SK-N-SH treated with all-trans-retinoic acid at 6 μM for 48 hours (cell line): ENCODE results near the gene AGAP3.

Experiments
- ARNTL ChIP-seq: fragments of 450-650 bp; formaldehyde crosslinking; IDR thresholded peaks from 2 replicates; pipeline ENCODE4 v1.5.0; 2020; ENCODE audit warnings: low read depth, mild to moderate bottlenecking, moderate library complexity, borderline replicate concordance
- RARB ChIP-seq: fragments of 250-450 bp; sonication (Bioruptor Pico); IDR thresholded peaks from 2 replicates; pipeline ENCODE4 v1.8.0; 2021; ENCODE audit warnings: mild to moderate bottlenecking, moderate library complexity
- TOX ChIP-seq: fragments of 250-450 bp; sonication (Bioruptor Pico); IDR thresholded peaks from 2 replicates; pipeline ENCODE4 v1.8.0; 2021; ENCODE audit warnings: mild to moderate bottlenecking, moderate library complexity, borderline replicate concordance
- ZFP30 ChIP-seq: fragments of 450-650 bp; formaldehyde crosslinking; IDR thresholded peaks from 2 replicates; pipeline ENCODE4 v1.5.0; 2022; ENCODE audit warnings: mild to moderate bottlenecking, moderate library complexity
- ZNF565 ChIP-seq: fragments of 450-650 bp; formaldehyde crosslinking; conservative IDR thresholded peaks from 2 replicates; pipeline ENCODE4 v1.5.0; 2020; ENCODE audit warnings: low read depth, mild to moderate bottlenecking, moderate library complexity
- ZNF8 ChIP-seq: fragments of 450-650 bp; formaldehyde crosslinking; IDR thresholded peaks from 2 replicates; pipeline ENCODE4 v1.5.0; 2020; ENCODE audit warnings: mild to moderate bottlenecking, moderate library complexity
- TF ChIP-seq, protein P1 (sequence below): fragments of 250-450 bp; sonication (Bioruptor Pico); IDR thresholded peaks from 2 replicates; pipeline ENCODE4 v1.8.0; 2020; ENCODE audit warnings: mild to moderate bottlenecking, moderate library complexity, borderline replicate concordance
- TF ChIP-seq, protein P2 (sequence below): fragments of 250-450 bp; sonication (Bioruptor Pico); IDR thresholded peaks from 2 replicates; pipeline ENCODE4 v1.5.1; 2020; ENCODE audit warnings: low read depth, mild to moderate bottlenecking, moderate library complexity

GRCh38 chr7:151073990-151074389 is 12.3 kb upstream of the AGAP3 start:
- TF ChIP-seq ARNTL (no peak), RARB (no peak), ZFP30 (CRISPR knock-in tag) (no peak), ZNF565 (CRISPR knock-in tag) (no peak), TOX (CRISPR knock-in tag) (no peak), ZNF8 (CRISPR knock-in tag) (no peak)
- TF ChIP-seq, protein P1, sequence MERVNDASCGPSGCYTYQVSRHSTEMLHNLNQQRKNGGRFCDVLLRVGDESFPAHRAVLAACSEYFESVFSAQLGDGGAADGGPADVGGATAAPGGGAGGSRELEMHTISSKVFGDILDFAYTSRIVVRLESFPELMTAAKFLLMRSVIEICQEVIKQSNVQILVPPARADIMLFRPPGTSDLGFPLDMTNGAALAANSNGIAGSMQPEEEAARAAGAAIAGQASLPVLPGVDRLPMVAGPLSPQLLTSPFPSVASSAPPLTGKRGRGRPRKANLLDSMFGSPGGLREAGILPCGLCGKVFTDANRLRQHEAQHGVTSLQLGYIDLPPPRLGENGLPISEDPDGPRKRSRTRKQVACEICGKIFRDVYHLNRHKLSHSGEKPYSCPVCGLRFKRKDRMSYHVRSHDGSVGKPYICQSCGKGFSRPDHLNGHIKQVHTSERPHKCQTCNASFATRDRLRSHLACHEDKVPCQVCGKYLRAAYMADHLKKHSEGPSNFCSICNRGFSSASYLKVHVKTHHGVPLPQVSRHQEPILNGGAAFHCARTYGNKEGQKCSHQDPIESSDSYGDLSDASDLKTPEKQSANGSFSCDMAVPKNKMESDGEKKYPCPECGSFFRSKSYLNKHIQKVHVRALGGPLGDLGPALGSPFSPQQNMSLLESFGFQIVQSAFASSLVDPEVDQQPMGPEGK (CRISPR knock-in tag) = no peak
- TF ChIP-seq, protein P2, sequence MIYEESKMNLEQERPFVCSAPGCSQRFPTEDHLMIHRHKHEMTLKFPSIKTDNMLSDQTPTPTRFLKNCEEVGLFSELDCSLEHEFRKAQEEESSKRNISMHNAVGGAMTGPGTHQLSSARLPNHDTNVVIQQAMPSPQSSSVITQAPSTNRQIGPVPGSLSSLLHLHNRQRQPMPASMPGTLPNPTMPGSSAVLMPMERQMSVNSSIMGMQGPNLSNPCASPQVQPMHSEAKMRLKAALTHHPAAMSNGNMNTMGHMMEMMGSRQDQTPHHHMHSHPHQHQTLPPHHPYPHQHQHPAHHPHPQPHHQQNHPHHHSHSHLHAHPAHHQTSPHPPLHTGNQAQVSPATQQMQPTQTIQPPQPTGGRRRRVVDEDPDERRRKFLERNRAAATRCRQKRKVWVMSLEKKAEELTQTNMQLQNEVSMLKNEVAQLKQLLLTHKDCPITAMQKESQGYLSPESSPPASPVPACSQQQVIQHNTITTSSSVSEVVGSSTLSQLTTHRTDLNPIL (CRISPR knock-in tag) = no peak
